Posterior vena cava (tissue), 2 donors: ENCODE data around the gene CLRN3. TPM values are rescaled to one million over a fixed set of nuclear protein-coding genes. Genes with fewer than 3 reads are reported as not detected.

Experiments used
- DNase-seq: peaks from one replicate; pipeline ENCODE4 v3.0.0-alpha.2; 2020; ENCODE audit warnings: low spot score
- intact Hi-C, 2 donors: fragments of 100-400 bp; cut with DNase I; formaldehyde crosslinking; loops; one replicate each; pipeline versions ENCODE4 v1.14.1 to v1.14.2; 2022 to 2023
- total RNA-seq, 2 donors: library from RNA; stranded (reverse); fragmentation: NEBNext Ultra II Directional; extraction: Animal tissue kit (Norgen Biotek cat#: 25700); gene quantifications; one replicate each; pipeline ENCODE4 v1.2.1, GENCODE V29; 2021
- donor health status: DM: yes; HTN: yes; CAD: no.
- donor health status: DM: yes; HTN: yes; CAD: no.

The CLRN3 gene
- total RNA-seq, 2 donors from 2014 or later = not detected

DNA sequence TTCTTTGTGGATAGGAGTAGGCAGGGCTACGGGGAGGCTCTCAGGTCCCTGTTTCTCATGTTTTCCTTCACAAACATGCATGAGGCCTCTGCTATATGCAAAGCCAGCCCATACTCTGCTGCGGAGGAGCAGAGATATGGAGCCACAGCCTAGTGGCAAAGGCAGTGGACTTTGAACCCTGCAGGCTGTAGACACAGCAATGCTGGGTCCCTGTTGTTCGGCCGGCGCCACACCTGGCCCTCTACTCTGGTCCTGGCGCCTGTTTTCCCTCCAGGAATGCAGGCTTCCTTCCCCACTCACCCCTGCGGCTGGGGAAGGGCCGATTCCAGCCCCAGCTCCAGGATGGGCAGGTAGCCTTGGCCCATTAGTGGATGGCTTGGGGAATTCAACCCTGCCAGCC is 11.5 kb downstream of the CLRN3 start:
- no peak for DNase-seq
- intact Hi-C loops = no loop called here

- intact Hi-C loops = no loop called here
- no peak for DNase-seq
Measured at GRCh38 chr10:127880557-127880956, 12.2 kb downstream of the CLRN3 start.

DNA sequence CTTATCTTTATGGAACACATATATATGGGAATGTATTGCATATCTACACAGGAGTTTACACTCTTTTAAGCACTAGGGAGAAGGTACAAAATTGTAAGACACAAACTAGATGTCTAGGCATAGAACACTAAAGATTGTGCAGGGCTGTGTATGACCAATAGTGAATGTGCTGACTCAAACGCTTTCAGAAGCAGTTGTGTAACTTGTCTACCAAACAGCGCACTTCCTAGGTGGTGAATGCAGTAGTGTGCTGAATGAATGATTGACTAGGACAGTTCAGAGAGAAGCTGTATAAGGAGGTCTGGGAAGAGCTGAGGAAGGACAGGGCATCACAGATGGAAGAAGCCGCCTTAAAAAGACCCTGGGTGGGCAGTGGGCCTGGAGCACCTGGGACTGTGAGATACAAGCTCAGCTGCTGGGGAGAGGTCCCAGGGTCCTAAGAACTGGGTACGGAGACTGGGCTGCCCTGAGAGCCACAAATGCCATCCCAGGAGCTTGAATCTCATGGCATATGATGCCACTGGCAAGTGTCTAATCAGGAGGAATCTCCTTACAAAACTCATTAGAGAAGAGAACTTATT is 14.2 kb downstream of the CLRN3 start:
- DNase-seq = no peak
- intact Hi-C loops = no loop called here

DNA sequence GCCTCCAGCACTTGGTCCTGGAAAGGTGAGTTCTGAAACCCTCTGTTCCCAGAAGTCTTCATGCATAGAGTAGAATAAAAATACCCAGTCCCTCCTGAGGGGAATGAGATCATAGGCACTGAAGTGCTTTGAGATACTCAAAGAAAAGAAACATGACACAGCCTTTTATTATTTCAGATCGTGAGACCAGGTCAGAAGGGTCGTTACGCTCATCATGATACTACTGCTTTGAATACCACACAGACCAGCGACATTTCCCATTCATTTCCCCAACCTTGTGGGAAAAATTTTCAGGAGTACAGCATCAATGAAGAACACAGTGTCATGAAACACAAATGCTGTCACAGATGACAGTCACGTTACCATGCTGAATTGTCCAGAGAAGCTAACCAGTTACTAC is 15.0 kb downstream of the CLRN3 start:
- no peak for DNase-seq
- intact Hi-C loops = no loop called here

GRCh38 chr10:127877116-127877515 is 15.6 kb downstream of the CLRN3 start:
- no peak for DNase-seq
- intact Hi-C loops = no loop called here

DNA sequence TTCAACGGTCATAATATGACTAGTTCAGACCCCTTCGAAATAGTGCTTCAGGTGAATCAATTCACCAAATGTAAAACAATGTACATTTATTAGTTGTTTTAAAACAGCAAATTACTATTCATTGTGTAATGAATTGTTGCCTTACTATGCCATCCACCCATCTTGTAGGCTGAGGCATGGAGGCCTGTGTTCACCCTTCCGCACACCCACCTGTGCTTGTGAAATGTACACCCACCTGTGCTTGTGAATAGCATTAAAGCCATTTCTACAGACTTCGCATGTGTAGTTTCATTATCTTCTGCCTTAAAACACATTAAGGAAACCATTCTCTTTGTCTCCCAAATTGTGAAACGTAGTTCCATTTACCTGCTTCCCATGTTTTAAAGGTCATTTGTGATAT is 16.8 kb downstream of the CLRN3 start:
- DNase-seq = peak; percentile 42

GRCh38 chr10:127875449-127875765 is 17.3 kb downstream of the CLRN3 start:
- intact Hi-C loops = no loop called here
- no peak for DNase-seq

More for the DNA sequence above, 16.8 kb downstream of the CLRN3 start:
- intact Hi-C loops = no loop called here

DNA sequence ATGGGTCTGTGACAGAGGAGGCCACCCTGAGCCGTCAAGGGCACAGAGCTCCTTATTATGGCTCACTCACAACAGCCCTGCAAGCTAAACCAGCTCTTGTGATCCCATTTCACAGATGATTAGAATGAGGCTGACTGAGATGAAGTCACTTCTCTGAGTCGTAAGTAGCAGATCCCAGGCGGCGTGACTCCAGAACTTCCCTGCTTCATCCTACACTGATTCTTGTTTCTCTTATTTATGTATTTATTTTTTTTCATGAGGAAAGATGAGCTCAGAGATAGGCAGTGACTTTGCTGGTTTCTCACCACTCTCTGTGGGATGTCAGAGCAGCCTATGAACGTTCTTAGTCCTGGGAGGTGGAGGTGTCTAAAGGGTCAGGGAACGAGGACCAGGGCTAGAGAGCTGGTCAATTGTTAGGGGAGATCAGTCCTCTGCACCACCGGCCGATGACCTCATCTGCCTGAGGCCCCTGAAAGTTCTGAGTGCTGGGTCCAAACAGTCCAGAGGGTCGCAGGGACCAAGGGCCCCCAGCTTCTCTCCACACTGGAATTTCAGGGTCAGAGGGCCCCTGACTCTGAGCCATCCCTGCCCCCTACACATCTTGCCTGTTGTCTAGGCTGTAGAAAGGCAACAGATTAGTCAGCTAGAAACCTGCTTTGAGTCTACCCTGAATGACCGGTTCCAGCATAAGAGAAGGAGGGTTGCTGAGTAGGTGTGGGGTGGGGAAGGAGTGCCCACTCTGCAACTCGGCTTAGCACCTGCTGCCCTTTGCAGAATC is 17.9 kb downstream of the CLRN3 start:
- DNase-seq = peak; percentile 66
- intact Hi-C loops = loop anchor here in 1 of 2 donors (1.0 kb wide), 1 partner anchor 45 kb away; no protein-coding TSS in a partner anchor

GRCh38 chr10:127873901-127874470 is 18.8 kb downstream of the CLRN3 start:
- peak; percentile 42 for DNase-seq

GRCh38 chr10:127872871-127873600 is 19.7 kb downstream of the CLRN3 start:
- DNase-seq = peak; percentile 76
- intact Hi-C loops = no loop called here

More at GRCh38 chr10:127873901-127874470, 18.8 kb downstream of the CLRN3 start:
- intact Hi-C loops = loop anchor here in 1 of 2 donors (1.0 kb wide), 1 partner anchor 44 kb away; no protein-coding TSS in a partner anchor

- intact Hi-C loops = no loop called here
- peak; percentile 81 for DNase-seq
Measured at GRCh38 chr10:127872011-127872761, 20.6 kb downstream of the CLRN3 start.

DNA sequence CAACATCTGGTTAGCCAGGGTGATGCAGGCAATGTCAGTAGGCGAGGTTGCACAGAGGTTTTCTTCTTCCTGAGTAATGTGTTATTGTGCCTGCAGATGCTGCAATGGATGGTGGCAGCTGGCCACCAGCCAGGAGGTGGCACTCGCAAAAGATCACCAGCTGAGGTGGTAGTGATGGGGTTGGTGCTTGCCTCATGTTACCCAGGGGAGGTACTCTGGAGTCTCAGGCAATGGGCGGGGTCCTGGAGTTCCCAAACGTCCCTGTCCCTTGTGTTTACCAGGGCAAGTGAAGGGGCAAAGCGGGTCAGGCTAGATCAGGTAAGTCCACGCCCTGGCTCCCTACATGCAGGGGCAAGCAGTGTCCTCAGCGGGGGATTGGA is 21.1 kb downstream of the CLRN3 start:
- intact Hi-C loops = no loop called here
- peak; percentile 36 for DNase-seq

GRCh38 chr10:127869329-127869728 is 23.4 kb downstream of the CLRN3 start:
- intact Hi-C loops = no loop called here

GRCh38 chr10:127867805-127868204 is 24.9 kb downstream of the CLRN3 start:
- no peak for DNase-seq
- intact Hi-C loops = no loop called here

More at GRCh38 chr10:127869329-127869728, 23.4 kb downstream of the CLRN3 start:
- DNase-seq = no peak

DNA sequence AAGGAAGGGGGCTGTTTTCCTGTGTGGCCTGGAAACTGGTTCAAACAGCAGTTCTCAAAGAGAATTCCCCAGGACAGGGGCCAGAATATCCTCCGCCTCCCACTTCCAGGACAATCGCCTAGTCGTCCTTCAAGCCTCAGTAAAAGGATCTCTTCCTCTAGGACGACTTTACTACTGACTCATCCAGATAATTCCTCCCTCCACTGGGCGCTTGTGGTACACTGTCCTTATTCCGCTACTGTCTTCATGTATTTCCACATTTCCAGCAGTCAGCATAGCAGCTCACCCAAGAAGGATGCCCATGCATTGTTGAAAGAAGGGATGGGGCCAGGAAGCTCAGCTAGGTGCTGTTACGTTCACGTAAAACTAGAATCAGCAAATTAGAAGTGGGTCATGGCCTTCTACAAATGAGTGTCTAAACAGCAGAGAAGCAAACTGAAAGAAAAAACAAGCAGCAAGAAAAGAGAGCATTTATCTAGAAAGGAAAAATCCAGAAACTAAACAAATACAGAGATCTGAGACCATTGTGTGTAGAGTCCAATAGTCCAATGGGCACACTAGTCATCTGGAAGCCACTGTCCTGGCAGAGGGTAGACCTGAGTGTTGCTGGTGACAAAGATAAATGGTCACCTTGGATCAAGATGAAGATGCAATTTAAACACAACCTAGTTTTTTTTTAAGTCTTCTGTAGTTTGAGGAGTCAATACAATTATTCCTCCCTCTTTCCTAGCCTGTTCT is 26.3 kb downstream of the CLRN3 start:
- no peak for DNase-seq
- intact Hi-C loops = no loop called here

DNA sequence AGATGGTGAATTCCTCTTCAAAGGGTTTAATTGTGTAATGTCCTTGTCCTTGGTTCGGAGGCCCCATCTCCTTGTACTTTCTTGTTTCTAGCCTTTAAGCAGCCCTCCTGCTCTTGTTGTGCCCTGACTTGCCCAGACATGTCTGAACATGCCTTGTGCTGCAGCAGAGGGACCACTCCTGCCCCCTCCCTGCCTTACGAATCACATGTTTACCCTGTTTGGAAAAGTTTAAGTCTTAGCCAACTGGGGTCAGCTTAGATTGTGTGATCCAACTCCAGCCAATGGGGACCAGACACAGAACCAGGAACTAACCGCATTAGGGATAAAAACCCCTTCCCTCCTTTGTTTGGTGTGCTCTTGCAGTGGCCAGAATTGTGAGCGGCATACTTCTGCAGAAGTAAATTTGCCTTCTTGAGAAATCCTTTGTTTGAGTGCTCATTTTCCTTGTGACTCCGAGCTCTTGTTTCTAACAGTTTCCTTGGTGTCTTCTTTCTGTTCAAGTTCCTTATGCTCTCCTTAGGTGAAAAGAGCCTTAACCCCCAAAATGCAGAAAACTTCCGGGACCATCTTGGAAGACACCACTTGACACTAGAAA is 29.4 kb downstream of the CLRN3 start:
- no peak for DNase-seq
- intact Hi-C loops = no loop called here

- intact Hi-C loops = no loop called here
- peak; percentile 60 for DNase-seq
Measured at GRCh38 chr10:127860592-127860991, 32.1 kb downstream of the CLRN3 start.

- intact Hi-C loops = loop anchor here in 1 of 2 donors (5.0 kb wide), 1 partner anchor 676 kb away; no protein-coding TSS in a partner anchor
- DNase-seq = peak; percentile 51
Measured at GRCh38 chr10:127855976-127856375, 36.8 kb downstream of the CLRN3 start.
